Spleen (tissue), 7 donors: ENCODE data around the gene RRH.

ENCODE experiments used
- POLR2A ChIP-seq, 3 donors: fragments of 450-650 bp; IDR thresholded peaks; one replicate each; pipeline ENCODE4 v1.5.1; 2017; ENCODE audit warnings: antibody characterized with exemption in 3 of 3, mild to moderate bottlenecking in 1 of 3
- POLR2AphosphoS5 ChIP-seq, 3 donors: sonication (generic); formaldehyde crosslinking; IDR thresholded peaks; one replicate each; pipeline ENCODE4 v1.5.1; 2017; ENCODE audit warnings: antibody characterized with exemption in 3 of 3
- TF ChIP-seq, protein P1 (sequence below), 11 experiments: fragments of 200-600 bp in 7 of 11; fragments of 450-650 bp in 4 of 11; sonication (generic) in 4 of 11; IDR thresholded peaks in 8 of 11; conservative IDR thresholded peaks in 3 of 11; 1 replicate in 7 of 11; 2 replicates in 4 of 11; pipeline versions ENCODE4 v1.4.0 to v1.8.0; 2016 to 2021; ENCODE audit warnings: antibody characterized with exemption in 11 of 11, inconsistent platforms in 4 of 11, mild to moderate bottlenecking in 1 of 11
- donor health status: DM: no; HTN: no; CAD: no; lungs with moderate emphysema.
- donor health status: DM: no; HTN: no; CAD: no.
- donor health status: DM: no; HTN: no; CAD: no.

- TF ChIP-seq, protein P1, sequence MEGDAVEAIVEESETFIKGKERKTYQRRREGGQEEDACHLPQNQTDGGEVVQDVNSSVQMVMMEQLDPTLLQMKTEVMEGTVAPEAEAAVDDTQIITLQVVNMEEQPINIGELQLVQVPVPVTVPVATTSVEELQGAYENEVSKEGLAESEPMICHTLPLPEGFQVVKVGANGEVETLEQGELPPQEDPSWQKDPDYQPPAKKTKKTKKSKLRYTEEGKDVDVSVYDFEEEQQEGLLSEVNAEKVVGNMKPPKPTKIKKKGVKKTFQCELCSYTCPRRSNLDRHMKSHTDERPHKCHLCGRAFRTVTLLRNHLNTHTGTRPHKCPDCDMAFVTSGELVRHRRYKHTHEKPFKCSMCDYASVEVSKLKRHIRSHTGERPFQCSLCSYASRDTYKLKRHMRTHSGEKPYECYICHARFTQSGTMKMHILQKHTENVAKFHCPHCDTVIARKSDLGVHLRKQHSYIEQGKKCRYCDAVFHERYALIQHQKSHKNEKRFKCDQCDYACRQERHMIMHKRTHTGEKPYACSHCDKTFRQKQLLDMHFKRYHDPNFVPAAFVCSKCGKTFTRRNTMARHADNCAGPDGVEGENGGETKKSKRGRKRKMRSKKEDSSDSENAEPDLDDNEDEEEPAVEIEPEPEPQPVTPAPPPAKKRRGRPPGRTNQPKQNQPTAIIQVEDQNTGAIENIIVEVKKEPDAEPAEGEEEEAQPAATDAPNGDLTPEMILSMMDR (IDR thresholded peaks at IDR 0.05 in 8 of 11, conservative IDR thresholded peaks at IDR 0.05 in 3 of 11): no peak
- TF ChIP-seq POLR2A (IDR thresholded peaks at IDR 0.05): no peak
- TF ChIP-seq POLR2AphosphoS5 (IDR thresholded peaks at IDR 0.05): no peak
Measured at GRCh38 chr4:109850601-109851000, 22.8 kb downstream of the RRH start.
